ENCODE measurements around the gene PAX5.

The PAX5 gene

DNA sequence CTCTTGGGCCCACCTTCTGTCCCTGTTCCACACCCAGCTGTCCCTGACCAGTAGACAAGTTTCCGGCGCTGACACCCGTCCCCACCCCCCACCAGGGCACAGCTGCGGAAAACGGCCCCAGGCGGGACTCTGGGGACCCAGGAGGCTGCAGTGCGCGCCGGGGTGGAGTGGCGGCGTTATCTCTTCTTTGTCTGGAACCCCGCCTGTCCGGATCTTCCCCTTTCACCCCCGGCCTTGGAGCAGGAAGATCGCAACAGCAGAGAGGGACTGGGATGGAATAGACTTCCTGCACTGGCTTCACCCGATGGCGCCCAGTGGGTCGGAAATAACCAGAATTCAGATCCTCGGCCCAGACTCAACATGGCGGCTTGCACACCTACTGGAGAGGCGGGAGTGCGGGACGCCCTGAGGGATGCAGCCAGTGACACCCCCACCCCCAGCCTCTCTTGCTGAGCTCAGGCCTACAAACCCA is 4.7 kb downstream of the PAX5 start:
- Histone ChIP-seq H3K27ac (ENCODE audit: extremely low read depth, low read depth, low read length) (no peak overlapping the region), H3K4me1 (ENCODE audit: control insufficient read depth, insufficient read depth, low read length) (no peaks in the 10 kb centered on the region; the same call in 1 of the 2 replicates), H3K36me3 (ENCODE audit: control insufficient read depth in 2 of 2, insufficient read depth in 1 of 2, low read length in 2 of 2) (no peaks in the 10 kb centered on the region), H3K4me3 (ENCODE audit: low read depth, low read length) (no peak overlapping the region), H3K9me3 (ENCODE audit: control insufficient read depth, insufficient read depth, low read depth, low read length) (no peaks in the 10 kb centered on the region)
- CTCF ChIA-PET = no interaction called here
- TF ChIP-seq, protein P1, sequence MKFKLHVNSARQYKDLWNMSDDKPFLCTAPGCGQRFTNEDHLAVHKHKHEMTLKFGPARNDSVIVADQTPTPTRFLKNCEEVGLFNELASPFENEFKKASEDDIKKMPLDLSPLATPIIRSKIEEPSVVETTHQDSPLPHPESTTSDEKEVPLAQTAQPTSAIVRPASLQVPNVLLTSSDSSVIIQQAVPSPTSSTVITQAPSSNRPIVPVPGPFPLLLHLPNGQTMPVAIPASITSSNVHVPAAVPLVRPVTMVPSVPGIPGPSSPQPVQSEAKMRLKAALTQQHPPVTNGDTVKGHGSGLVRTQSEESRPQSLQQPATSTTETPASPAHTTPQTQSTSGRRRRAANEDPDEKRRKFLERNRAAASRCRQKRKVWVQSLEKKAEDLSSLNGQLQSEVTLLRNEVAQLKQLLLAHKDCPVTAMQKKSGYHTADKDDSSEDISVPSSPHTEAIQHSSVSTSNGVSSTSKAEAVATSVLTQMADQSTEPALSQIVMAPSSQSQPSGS (tag by site-specific recombination; IDR thresholded peaks at IDR 0.05; ENCODE audit: low read depth) = no peak
- TF ChIP-seq ZNF394 (tag by site-specific recombination; IDR thresholded peaks at IDR 0.05; ENCODE audit: borderline replicate concordance) = no peak
- POLR2A ChIA-PET = no interaction called here

DNA sequence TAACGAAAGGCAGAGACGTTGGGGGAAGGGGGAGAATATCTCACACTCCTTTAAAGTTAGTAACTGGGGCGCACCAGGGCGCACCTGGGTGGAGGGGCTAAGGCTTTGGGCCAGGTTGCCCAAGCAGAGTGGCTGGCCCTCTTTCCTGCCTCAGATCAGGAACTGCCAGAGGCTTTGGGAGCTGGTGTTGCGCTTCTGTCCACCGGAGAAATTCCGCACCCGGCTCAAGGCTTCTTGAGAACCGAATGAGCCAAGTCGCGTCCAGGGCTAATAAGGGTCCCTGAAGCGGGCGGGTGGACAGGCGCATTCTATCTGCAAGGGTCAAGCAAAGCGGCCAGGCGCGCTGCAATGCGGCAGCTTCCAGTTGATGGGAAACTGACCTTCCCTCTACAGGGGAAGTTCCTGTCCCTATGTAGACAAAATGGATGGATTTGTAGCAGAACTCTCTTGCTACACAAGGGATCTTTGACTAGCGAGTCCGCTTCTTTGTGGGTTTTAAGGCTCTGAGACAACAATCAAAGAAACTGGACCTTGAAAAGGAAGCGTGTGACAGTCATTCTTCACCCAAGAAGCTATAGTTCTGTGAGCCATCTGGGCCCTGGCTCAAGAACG is 5.5 kb downstream of the PAX5 start:
- Histone ChIP-seq H3K4me1 (ENCODE audit: control insufficient read depth, insufficient read depth, low read length) (no peaks in the 10 kb centered on the region; the same call in 1 of the 2 replicates), H3K4me3 (ENCODE audit: low read depth, low read length) (no peak overlapping the region), H3K36me3 (ENCODE audit: control insufficient read depth in 2 of 2, insufficient read depth in 1 of 2, low read length in 2 of 2) (no peaks in the 10 kb centered on the region), H3K9me3 (ENCODE audit: control insufficient read depth, insufficient read depth, low read depth, low read length) (no peaks in the 10 kb centered on the region), H3K27ac (ENCODE audit: extremely low read depth, low read depth, low read length) (no peak overlapping the region)
- TF ChIP-seq ZNF555 (tag by site-specific recombination; conservative IDR thresholded peaks at IDR 0.05) = no peak
- no peak for TF ChIP-seq ZNF776 (tag by site-specific recombination; IDR thresholded peaks at IDR 0.05; ENCODE audit: borderline replicate concordance)
- TF ChIP-seq ZNF654 (tag by site-specific recombination; IDR thresholded peaks at IDR 0.05; ENCODE audit: low read depth) = no peak
- no peak for TF ChIP-seq ZNF530 (tag by site-specific recombination; IDR thresholded peaks at IDR 0.05; ENCODE audit: low read depth)
- TF ChIP-seq, protein P2, sequence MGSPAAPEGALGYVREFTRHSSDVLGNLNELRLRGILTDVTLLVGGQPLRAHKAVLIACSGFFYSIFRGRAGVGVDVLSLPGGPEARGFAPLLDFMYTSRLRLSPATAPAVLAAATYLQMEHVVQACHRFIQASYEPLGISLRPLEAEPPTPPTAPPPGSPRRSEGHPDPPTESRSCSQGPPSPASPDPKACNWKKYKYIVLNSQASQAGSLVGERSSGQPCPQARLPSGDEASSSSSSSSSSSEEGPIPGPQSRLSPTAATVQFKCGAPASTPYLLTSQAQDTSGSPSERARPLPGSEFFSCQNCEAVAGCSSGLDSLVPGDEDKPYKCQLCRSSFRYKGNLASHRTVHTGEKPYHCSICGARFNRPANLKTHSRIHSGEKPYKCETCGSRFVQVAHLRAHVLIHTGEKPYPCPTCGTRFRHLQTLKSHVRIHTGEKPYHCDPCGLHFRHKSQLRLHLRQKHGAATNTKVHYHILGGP (tag by site-specific recombination; IDR thresholded peaks at IDR 0.05) = no peak
- no peak for TF ChIP-seq ZNF311 (tag by site-specific recombination; IDR thresholded peaks at IDR 0.05; ENCODE audit: borderline replicate concordance)
- TF ChIP-seq ZNF785 (tag by site-specific recombination; IDR thresholded peaks at IDR 0.05) = no peak
- TF ChIP-seq, protein P3, sequence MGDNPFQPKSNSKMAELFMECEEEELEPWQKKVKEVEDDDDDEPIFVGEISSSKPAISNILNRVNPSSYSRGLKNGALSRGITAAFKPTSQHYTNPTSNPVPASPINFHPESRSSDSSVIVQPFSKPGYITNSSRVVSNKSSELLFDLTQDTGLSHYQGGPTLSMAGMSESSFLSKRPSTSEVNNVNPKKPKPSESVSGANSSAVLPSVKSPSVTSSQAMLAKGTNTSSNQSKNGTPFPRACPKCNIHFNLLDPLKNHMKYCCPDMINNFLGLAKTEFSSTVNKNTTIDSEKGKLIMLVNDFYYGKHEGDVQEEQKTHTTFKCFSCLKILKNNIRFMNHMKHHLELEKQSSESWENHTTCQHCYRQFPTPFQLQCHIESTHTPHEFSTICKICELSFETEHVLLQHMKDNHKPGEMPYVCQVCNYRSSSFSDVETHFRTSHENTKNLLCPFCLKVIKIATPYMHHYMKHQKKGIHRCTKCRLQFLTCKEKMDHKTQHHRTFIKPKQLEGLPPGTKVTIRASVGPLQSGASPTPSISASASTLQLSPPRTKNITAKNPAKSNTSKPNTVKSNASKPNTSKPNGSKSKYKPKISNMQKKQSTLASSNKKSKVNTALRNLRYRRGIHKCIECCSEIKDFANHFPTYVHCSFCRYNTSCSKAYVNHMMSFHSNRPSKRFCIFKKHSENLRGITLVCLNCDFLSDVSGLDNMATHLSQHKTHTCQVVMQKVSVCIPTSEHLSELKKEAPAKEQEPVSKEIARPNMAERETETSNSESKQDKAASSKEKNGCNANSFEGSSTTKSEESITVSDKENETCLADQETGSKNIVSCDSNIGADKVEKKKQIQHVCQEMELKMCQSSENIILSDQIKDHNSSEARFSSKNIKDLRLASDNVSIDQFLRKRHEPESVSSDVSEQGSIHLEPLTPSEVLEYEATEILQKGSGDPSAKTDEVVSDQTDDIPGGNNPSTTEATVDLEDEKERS (tag by site-specific recombination; IDR thresholded peaks at IDR 0.05) = no peak
- TF ChIP-seq, protein P4, sequence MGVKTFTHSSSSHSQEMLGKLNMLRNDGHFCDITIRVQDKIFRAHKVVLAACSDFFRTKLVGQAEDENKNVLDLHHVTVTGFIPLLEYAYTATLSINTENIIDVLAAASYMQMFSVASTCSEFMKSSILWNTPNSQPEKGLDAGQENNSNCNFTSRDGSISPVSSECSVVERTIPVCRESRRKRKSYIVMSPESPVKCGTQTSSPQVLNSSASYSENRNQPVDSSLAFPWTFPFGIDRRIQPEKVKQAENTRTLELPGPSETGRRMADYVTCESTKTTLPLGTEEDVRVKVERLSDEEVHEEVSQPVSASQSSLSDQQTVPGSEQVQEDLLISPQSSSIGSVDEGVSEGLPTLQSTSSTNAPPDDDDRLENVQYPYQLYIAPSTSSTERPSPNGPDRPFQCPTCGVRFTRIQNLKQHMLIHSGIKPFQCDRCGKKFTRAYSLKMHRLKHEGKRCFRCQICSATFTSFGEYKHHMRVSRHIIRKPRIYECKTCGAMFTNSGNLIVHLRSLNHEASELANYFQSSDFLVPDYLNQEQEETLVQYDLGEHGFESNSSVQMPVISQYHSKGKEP (tag by site-specific recombination; IDR thresholded peaks at IDR 0.05) = no peak
- TF ChIP-seq RBAK (tag by site-specific recombination; IDR thresholded peaks at IDR 0.05) = no peak
- TF ChIP-seq KLF16 (tag by site-specific recombination; IDR thresholded peaks at IDR 0.05) = no peak
- no peak for TF ChIP-seq ZFP3 (tag by site-specific recombination; IDR thresholded peaks at IDR 0.05; ENCODE audit: low read depth)
- ChIA-PET POLR2A (no interaction called here), CTCF (interaction anchor here (1.1 kb wide), 1 partner anchor 30 kb away, joined by 3 read pairs; no protein-coding TSS in a partner anchor)

Measured in HEK293 (cell line).